GM12872 (cell line): ENCODE results near the gene STXBP2.

ENCODE experiments used
- CTCF ChIP-seq: IDR thresholded peaks from 3 replicates; pipeline ENCODE4 v1.5.1; 2011; ENCODE audit warnings: low read depth, mild to moderate bottlenecking, low read length, moderate library complexity; ENCODE audit not compliant: insufficient read depth

Gene STXBP2

GRCh38 chr19:7682175-7682855 is 45.4 kb downstream of the STXBP2 start:
- TF ChIP-seq CTCF = no peak

GRCh38 chr19:7685546-7686445 is 48.9 kb downstream of the STXBP2 start:
- no peak for TF ChIP-seq CTCF

- no peak for TF ChIP-seq CTCF
These were observed 50.3 kb downstream of the STXBP2 start for GRCh38 chr19:7687177-7687576.

- TF ChIP-seq CTCF = no peak
These were observed 52.3 kb downstream of the STXBP2 start for GRCh38 chr19:7689165-7689564.

- TF ChIP-seq CTCF = no peak
These were observed 53.9 kb downstream of the STXBP2 start for GRCh38 chr19:7690779-7691258.

GRCh38 chr19:7691497-7691896 is 54.6 kb downstream of the STXBP2 start:
- no peak for TF ChIP-seq CTCF

GRCh38 chr19:7692417-7693088 is 55.6 kb downstream of the STXBP2 start:
- no peak for TF ChIP-seq CTCF
